Endothelial cell (in vitro differentiated cells): ENCODE results near the gene MAP6. TPM values are rescaled to one million over a fixed set of nuclear protein-coding genes. Genes with fewer than 3 reads are reported as not detected.

Experiments used
- DNase-seq: peaks from one replicate; pipeline ENCODE4 v3.0.0; 2021; ENCODE audit warnings: low spot score
- H3K27ac Mint-ChIP-seq: one replicate; pipeline ENCODE4 v1.8.0; 2021; ENCODE audit warnings: mixed read lengths, inconsistent platforms; ENCODE audit not compliant: unreplicated experiment
- H3K27me3 Mint-ChIP-seq: one replicate; pipeline ENCODE4 v1.8.0; 2021; ENCODE audit warnings: mild to moderate bottlenecking, moderate library complexity, mixed read lengths, inconsistent platforms; ENCODE audit not compliant: unreplicated experiment
- H3K36me3 Mint-ChIP-seq: one replicate; pipeline ENCODE4 v1.8.0; 2021; ENCODE audit warnings: mild to moderate bottlenecking, low read depth, mixed read lengths, inconsistent platforms; ENCODE audit not compliant: unreplicated experiment
- H3K4me1 Mint-ChIP-seq: one replicate; pipeline ENCODE4 v1.8.0; 2021; ENCODE audit warnings: mild to moderate bottlenecking, mixed read lengths, inconsistent platforms; ENCODE audit not compliant: unreplicated experiment
- H3K4me3 Mint-ChIP-seq: one replicate; pipeline ENCODE4 v1.8.0; 2021; ENCODE audit warnings: mild to moderate bottlenecking, mixed read lengths, inconsistent platforms; ENCODE audit not compliant: unreplicated experiment
- H3K9me3 Mint-ChIP-seq: one replicate; pipeline ENCODE4 v1.8.0; 2021; ENCODE audit warnings: mixed read lengths, inconsistent platforms; ENCODE audit not compliant: unreplicated experiment
- total RNA-seq: library from RNA; stranded (reverse); fragmentation: NEBNext Ultra II Directional; extraction: Animal tissue kit (Norgen Biotek cat#: 25700); gene quantifications from one replicate; pipeline ENCODE4 v1.2.1, GENCODE V29; 2021; ENCODE audit not compliant: unreplicated experiment
- TF ChIP-seq, protein P1 (sequence below): fragments of 200-600 bp; sonication (generic); IDR thresholded peaks from one replicate; pipeline ENCODE4 v1.5.0; 2021; ENCODE audit warnings: antibody characterized with exemption; ENCODE audit not compliant: unreplicated experiment

The MAP6 gene
- total RNA-seq, 1 donor from 2014 or later = 0.26 TPM

DNA sequence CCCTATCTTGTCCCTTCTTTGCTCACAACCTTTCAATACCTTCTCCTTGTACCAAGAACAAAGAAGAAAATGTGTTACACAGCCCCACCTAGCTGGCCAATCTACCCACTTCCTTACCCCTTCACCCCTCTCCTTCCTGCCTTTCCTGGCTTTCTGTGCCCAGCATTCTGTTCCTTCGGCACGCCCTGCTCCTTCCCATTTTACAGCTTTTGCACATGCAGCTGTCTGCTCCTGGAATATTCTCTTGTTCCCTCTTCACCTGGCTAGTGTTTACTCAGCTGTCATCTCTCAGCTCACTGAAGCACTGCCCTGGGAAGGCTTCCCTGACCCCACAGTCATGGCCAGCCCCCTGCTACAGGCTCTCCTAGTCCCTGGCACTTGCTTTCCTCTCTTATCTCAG is 76.1 kb downstream of the MAP6 start:
- peaks cover 29% of the 10 kb centered on the region for H3K4me1 Mint-ChIP-seq
- H3K27ac Mint-ChIP-seq = no peak overlapping the region
- H3K36me3 Mint-ChIP-seq = no peaks in the 10 kb centered on the region
- no peaks in the 10 kb centered on the region for H3K9me3 Mint-ChIP-seq
- peaks cover 3% of the 10 kb centered on the region for H3K27me3 Mint-ChIP-seq
- DNase-seq = no peak
- H3K4me3 Mint-ChIP-seq = no peak overlapping the region
- TF ChIP-seq, protein P1, sequence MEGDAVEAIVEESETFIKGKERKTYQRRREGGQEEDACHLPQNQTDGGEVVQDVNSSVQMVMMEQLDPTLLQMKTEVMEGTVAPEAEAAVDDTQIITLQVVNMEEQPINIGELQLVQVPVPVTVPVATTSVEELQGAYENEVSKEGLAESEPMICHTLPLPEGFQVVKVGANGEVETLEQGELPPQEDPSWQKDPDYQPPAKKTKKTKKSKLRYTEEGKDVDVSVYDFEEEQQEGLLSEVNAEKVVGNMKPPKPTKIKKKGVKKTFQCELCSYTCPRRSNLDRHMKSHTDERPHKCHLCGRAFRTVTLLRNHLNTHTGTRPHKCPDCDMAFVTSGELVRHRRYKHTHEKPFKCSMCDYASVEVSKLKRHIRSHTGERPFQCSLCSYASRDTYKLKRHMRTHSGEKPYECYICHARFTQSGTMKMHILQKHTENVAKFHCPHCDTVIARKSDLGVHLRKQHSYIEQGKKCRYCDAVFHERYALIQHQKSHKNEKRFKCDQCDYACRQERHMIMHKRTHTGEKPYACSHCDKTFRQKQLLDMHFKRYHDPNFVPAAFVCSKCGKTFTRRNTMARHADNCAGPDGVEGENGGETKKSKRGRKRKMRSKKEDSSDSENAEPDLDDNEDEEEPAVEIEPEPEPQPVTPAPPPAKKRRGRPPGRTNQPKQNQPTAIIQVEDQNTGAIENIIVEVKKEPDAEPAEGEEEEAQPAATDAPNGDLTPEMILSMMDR = no peak

DNA sequence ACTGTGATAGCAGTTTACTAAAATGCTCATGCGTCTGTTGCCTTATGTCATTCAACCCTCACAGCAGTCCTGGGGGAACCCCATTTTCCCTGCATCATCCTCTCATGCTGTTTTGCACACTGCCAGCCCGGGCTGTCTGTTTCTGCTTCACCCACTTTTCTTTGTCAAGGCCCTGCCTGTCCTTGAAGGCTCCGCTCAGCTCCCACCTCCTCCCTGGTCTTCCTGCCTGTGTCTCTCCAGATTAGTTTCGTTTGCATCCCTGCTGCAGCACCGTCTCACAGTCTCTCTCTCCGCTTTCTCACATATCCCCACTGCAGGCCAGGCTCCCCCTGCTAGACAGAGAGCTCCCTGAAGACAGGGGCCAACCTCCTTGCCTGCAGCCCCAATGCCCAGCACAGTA is 76.9 kb downstream of the MAP6 start:
- Mint-ChIP-seq H3K27me3 (peaks cover 4% of the 10 kb centered on the region), H3K27ac (no peak overlapping the region), H3K9me3 (no peaks in the 10 kb centered on the region), H3K4me3 (no peak overlapping the region), H3K36me3 (no peaks in the 10 kb centered on the region), H3K4me1 (peaks cover 29% of the 10 kb centered on the region)
- TF ChIP-seq, protein P1 = no peak
- DNase-seq = no peak

DNA sequence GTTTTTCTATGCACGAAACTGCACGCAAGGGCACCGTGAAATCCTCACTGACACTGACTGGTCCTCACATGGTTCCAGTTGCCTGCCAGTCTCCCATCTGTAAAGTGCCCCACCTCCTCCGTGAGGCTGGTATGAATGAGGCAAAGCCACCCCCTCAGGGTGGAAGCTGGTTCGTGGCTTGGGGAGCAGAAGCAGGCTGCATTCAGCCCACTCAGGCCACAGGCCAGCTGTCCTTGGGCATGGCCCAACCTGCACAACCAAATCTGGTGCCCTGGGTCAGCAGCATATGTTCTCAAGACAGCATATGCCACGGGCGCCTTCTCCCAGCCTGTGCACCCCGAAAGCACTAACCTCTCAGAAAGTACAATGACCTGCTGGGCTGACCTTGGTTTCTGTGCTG is 77.5 kb downstream of the MAP6 start:
- Mint-ChIP-seq H3K27me3 (peaks cover 4% of the 10 kb centered on the region), H3K27ac (no peak overlapping the region), H3K36me3 (no peaks in the 10 kb centered on the region), H3K4me1 (peaks cover 29% of the 10 kb centered on the region), H3K9me3 (no peaks in the 10 kb centered on the region), H3K4me3 (no peak overlapping the region)
- TF ChIP-seq, protein P1 = no peak
- no peak for DNase-seq

DNA sequence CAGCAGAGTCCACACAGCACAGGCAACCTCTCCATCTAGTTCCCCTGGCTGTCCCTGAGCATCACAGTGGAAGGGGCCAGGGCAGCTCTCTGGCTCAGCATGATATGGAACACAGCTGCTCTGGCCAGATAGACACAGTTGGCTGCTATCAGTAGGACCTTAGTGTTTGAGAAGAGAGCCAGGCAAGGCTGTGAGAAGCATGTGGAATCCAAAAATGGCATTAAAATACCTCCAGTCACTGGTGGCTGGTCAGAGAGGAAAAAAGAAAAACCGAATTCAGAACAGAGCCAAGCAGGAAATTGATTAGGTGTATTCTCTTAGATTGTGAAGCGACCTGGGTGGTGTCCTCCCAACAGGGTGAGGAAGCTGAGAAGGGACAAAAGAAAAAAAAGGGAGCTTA is 78.9 kb downstream of the MAP6 start:
- Mint-ChIP-seq H3K36me3 (no peaks in the 10 kb centered on the region), H3K4me1 (peaks cover 29% of the 10 kb centered on the region), H3K27me3 (peaks cover 7% of the 10 kb centered on the region), H3K9me3 (no peaks in the 10 kb centered on the region), H3K4me3 (no peak overlapping the region), H3K27ac (no peak overlapping the region)
- TF ChIP-seq, protein P1 = no peak
- DNase-seq = no peak

DNA sequence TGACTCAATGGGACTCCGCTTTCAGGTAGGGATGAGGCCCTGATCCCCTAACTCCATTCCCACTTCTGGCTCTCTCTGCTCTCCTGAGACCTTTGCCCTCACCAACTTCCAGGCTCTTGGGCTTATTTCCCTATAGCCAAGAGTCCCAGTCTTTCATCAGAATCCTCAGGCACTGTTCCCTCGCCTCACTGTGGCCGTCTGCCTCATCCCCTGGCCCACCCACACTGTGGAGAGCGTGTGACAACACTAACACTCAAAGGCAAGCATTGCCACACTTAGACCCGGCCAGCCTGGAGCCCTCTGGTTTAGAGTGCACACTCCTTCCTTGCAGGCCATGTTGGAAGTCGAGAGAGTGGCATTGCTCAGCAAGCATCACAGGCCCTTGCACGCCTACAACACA is 79.8 kb downstream of the MAP6 start:
- peaks cover 13% of the 10 kb centered on the region for H3K27me3 Mint-ChIP-seq
- no peaks in the 10 kb centered on the region for H3K9me3 Mint-ChIP-seq
- no peak overlapping the region for H3K4me3 Mint-ChIP-seq
- H3K36me3 Mint-ChIP-seq = no peaks in the 10 kb centered on the region
- no peak for DNase-seq
- H3K27ac Mint-ChIP-seq = no peak overlapping the region
- TF ChIP-seq, protein P1 = no peak
- H3K4me1 Mint-ChIP-seq = peaks cover 36% of the 10 kb centered on the region
